Common myeloid progenitor, CD34-positive (primary cell): ENCODE measurements around the gene MICAL3.

Source experiments
- CTCF ChIA-PET: fragments of 350-600 bp; sonication (Branson Sonifier 250); formaldehyde crosslinking; loops from one replicate; lab custom pipeline; 2021; ENCODE audit warnings: antibody characterized with exemption; lab: Charles Lee
- POLR2A ChIA-PET: fragments of 350-600 bp; sonication (Branson Sonifier 250); formaldehyde crosslinking; loops from one replicate; lab custom pipeline; 2021; ENCODE audit warnings: antibody characterized with exemption; lab: Charles Lee
- DNase-seq, 3 donors: peaks; one replicate each; pipeline versions ENCODE4 v3.0.0 to v3.0.0-alpha.2; 2013
- H3K27ac ChIP-seq, 2 experiments: 1 replicate in 1 of 2; 2 replicates in 1 of 2; pipeline ENCODE4 v1.7.0; 2013; ENCODE audit warnings: inconsistent platforms in 2 of 2, low read length in 2 of 2, mild to moderate bottlenecking in 2 of 2, low read depth in 1 of 2, moderate library complexity in 1 of 2; ENCODE audit not compliant: severe bottlenecking in 2 of 2, insufficient read depth in 1 of 2, poor library complexity in 1 of 2
- H3K27me3 ChIP-seq, 5 experiments: replicated peaks in 2 of 5; 1 replicate in 3 of 5; 2 replicates in 2 of 5; pipeline versions ENCODE4 v1.6.1 to v1.7.0; 2013; ENCODE audit warnings: low read length in 4 of 5, mild to moderate bottlenecking in 2 of 5, moderate library complexity in 2 of 5, inconsistent platforms in 1 of 5; ENCODE audit not compliant: insufficient read depth in 5 of 5, control insufficient read depth in 4 of 5
- H3K36me3 ChIP-seq, 4 experiments: 1 replicate in 2 of 4; 2 replicates in 2 of 4; pipeline versions ENCODE4 v1.6.1 to v1.7.0; 2013; ENCODE audit warnings: low read length in 3 of 4, control low read depth in 1 of 4, mild to moderate bottlenecking in 1 of 4; ENCODE audit not compliant: control insufficient read depth in 4 of 4, insufficient read depth in 4 of 4
- H3K4me1 ChIP-seq, 4 experiments: 1 replicate in 3 of 4; 2 replicates in 1 of 4; pipeline versions ENCODE4 v1.6.1 to v1.7.1; 2013; ENCODE audit warnings: low read length in 3 of 4, mild to moderate bottlenecking in 3 of 4, control low read depth in 1 of 4, inconsistent platforms in 1 of 4, moderate library complexity in 1 of 4; ENCODE audit not compliant: control insufficient read depth in 4 of 4, insufficient read depth in 4 of 4; ENCODE audit errors: control extremely low read depth in 1 of 4
- H3K4me3 ChIP-seq, 7 experiments: 1 replicate in 4 of 7; 2 replicates in 3 of 7; pipeline versions ENCODE4 v1.5.1 to v1.7.0; 2013; ENCODE audit warnings: mild to moderate bottlenecking in 7 of 7, low read length in 6 of 7, moderate library complexity in 6 of 7, inconsistent platforms in 2 of 7, low read depth in 2 of 7, control low read depth in 1 of 7; ENCODE audit not compliant: insufficient read depth in 4 of 7, control insufficient read depth in 1 of 7; ENCODE audit errors: extremely low read depth in 1 of 7
- H3K9me3 ChIP-seq, 5 experiments: 1 replicate in 4 of 5; 2 replicates in 1 of 5; pipeline versions ENCODE4 v1.6.1 to v1.7.1; 2013; ENCODE audit warnings: low read length in 4 of 5, mild to moderate bottlenecking in 2 of 5, inconsistent platforms in 1 of 5, low read depth in 1 of 5, moderate library complexity in 1 of 5; ENCODE audit not compliant: control insufficient read depth in 4 of 5, insufficient read depth in 2 of 5; ENCODE audit errors: control extremely low read depth in 1 of 5
- WGBS: methylation state at CpG from one replicate; pipeline ENCODE4 v1.1.5; 2013; ENCODE audit not compliant: insufficient coverage; 5-methylcytosine and 5-hydroxymethylcytosine counted together

The MICAL3 gene

GRCh38 chr22:17744430-17744829 is 279.9 kb downstream of the MICAL3 start:
- POLR2A ChIA-PET: no interaction called here
- peaks cover 11 to 42% (median 24%) of the 10 kb centered on the region in 4 experiments for H3K36me3 ChIP-seq
- 99% methylated on average over 7 of the region's 7 CpGs for WGBS
- no peak overlapping the region for H3K4me3 ChIP-seq
- H3K27me3 ChIP-seq: no peaks in the 10 kb centered on the region
- no peak for DNase-seq
- CTCF ChIA-PET: interaction anchor here (1.2 to 9.3 kb wide), 9 partner anchors 8 to 332 kb away, joined by 4 to 139 read pairs (median 13); no protein-coding TSS in a partner anchor
- H3K27ac ChIP-seq: no peak overlapping the region
- peaks cover 0 to 3% (median 0%) of the 10 kb centered on the region in 4 experiments for H3K4me1 ChIP-seq
- H3K9me3 ChIP-seq: no peaks in the 10 kb centered on the region

- CTCF ChIA-PET: interaction anchor here (1.1 to 9.3 kb wide), 22 partner anchors 9 to 379 kb away, joined by 3 to 139 read pairs (median 6); partner anchors contain the start of genes BCL2L13 and PEX26
- no peaks in the 10 kb centered on the region for H3K9me3 ChIP-seq
- H3K36me3 ChIP-seq: peaks cover 12 to 46% (median 26%) of the 10 kb centered on the region in 4 experiments
- no peaks in the 10 kb centered on the region for H3K27me3 ChIP-seq
- H3K27ac ChIP-seq: no peak overlapping the region
- peaks cover 0 to 3% (median 0%) of the 10 kb centered on the region in 4 experiments for H3K4me1 ChIP-seq
- 92% methylated on average over 24 of the region's 25 CpGs for WGBS
- POLR2A ChIA-PET: no interaction called here
- DNase-seq: no peak
- H3K4me3 ChIP-seq: no peak overlapping the region
Measured at GRCh38 chr22:17743661-17744411, 280.5 kb downstream of the MICAL3 start.

GRCh38 chr22:17742527-17742902 is 281.8 kb downstream of the MICAL3 start:
- Histone ChIP-seq H3K27ac (peak overlapping the region in 1 of 2 experiments; percentile 2), H3K27me3 (no peaks in the 10 kb centered on the region), H3K4me1 (peaks cover 0 to 3% (median 0%) of the 10 kb centered on the region in 4 experiments), H3K9me3 (no peaks in the 10 kb centered on the region), H3K36me3 (peaks cover 20 to 55% (median 38%) of the 10 kb centered on the region in 4 experiments), H3K4me3 (no peak overlapping the region)
- POLR2A ChIA-PET: no interaction called here
- 82% methylated on average over 9 of the region's 9 CpGs for WGBS
- CTCF ChIA-PET: interaction anchor here (0.7 to 9.3 kb wide), 30 partner anchors 7 to 335 kb away, joined by 3 to 139 read pairs (median 4); partner anchors contain the start of genes BCL2L13 and PEX26
- peak; percentile 61 to 81 (median 78) for DNase-seq

GRCh38 chr22:17741866-17742526 is 282.4 kb downstream of the MICAL3 start:
- H3K9me3 ChIP-seq: no peaks in the 10 kb centered on the region
- CTCF ChIA-PET: interaction anchor here (0.7 to 9.3 kb wide), 24 partner anchors 10 to 336 kb away, joined by 3 to 139 read pairs (median 6); partner anchors contain the start of genes BCL2L13 and PEX26
- H3K4me1 ChIP-seq: peaks cover 0 to 3% (median 0%) of the 10 kb centered on the region in 4 experiments
- no peaks in the 10 kb centered on the region for H3K27me3 ChIP-seq
- no peak overlapping the region for H3K27ac ChIP-seq
- POLR2A ChIA-PET: interaction anchor here (0.6 kb wide), 1 partner anchor 170 kb away, joined by 3 read pairs; no protein-coding TSS in a partner anchor
- H3K36me3 ChIP-seq: peaks cover 20 to 56% (median 41%) of the 10 kb centered on the region in 4 experiments
- WGBS: 93% methylated on average over 15 of the region's 18 CpGs
- DNase-seq: no peak
- H3K4me3 ChIP-seq: no peak overlapping the region

GRCh38 chr22:17739196-17739975 is 285.0 kb downstream of the MICAL3 start:
- Histone ChIP-seq H3K27me3 (no peaks in the 10 kb centered on the region), H3K27ac (no peak overlapping the region), H3K4me3 (no peak overlapping the region), H3K9me3 (no peaks in the 10 kb centered on the region), H3K4me1 (peaks cover 10 to 17% (median 14%) of the 10 kb centered on the region in 4 experiments), H3K36me3 (peaks cover 20 to 66% (median 47%) of the 10 kb centered on the region in 4 experiments)
- ChIA-PET CTCF (interaction anchor here (0.8 to 9.3 kb wide), 7 partner anchors 11 to 47 kb away, joined by 3 to 139 read pairs (median 4); no protein-coding TSS in a partner anchor), POLR2A (no interaction called here)
- no peak for DNase-seq
- 95% methylated on average over 35 of the region's 36 CpGs for WGBS

- Histone ChIP-seq H3K9me3 (no peaks in the 10 kb centered on the region), H3K36me3 (peaks cover 20 to 65% (median 42%) of the 10 kb centered on the region in 4 experiments), H3K27ac (no peak overlapping the region), H3K4me3 (no peak overlapping the region), H3K4me1 (peaks cover 16 to 25% (median 23%) of the 10 kb centered on the region in 4 experiments), H3K27me3 (no peaks in the 10 kb centered on the region)
- WGBS: 95% methylated on average over 19 of the region's 21 CpGs
- CTCF ChIA-PET: interaction anchor here (1.0 to 9.3 kb wide), 3 partner anchors 10 to 48 kb away, joined by 4 to 139 read pairs (median 4); no protein-coding TSS in a partner anchor
- POLR2A ChIA-PET: interaction anchor here (1.2 kb wide), 2 partner anchors 16 to 41 kb away, joined by 3 read pairs; no protein-coding TSS in a partner anchor
- DNase-seq: no peak
Measured at GRCh38 chr22:17738386-17739128, 285.8 kb downstream of the MICAL3 start.
